Subcutaneous abdominal adipose tissue (tissue), 5 donors: ENCODE measurements around the gene TGM4.

ENCODE experiments used
- H3K27ac ChIP-seq: one replicate; pipeline ENCODE4 v1.7.0; 2013; ENCODE audit warnings: low read depth, mild to moderate bottlenecking, inconsistent platforms, low read length, moderate library complexity
- H3K27me3 ChIP-seq, 5 donors: one replicate each; pipeline ENCODE4 v1.7.0; 2013; ENCODE audit warnings: low read length in 5 of 5, inconsistent platforms in 1 of 5; ENCODE audit not compliant: control insufficient read depth in 5 of 5, insufficient read depth in 4 of 5
- H3K36me3 ChIP-seq, 5 donors: one replicate each; pipeline ENCODE4 v1.7.0; 2013; ENCODE audit warnings: low read length in 5 of 5; ENCODE audit not compliant: control insufficient read depth in 5 of 5, insufficient read depth in 5 of 5
- H3K4me1 ChIP-seq, 5 donors: one replicate each; pipeline ENCODE4 v1.7.0; 2013; ENCODE audit warnings: low read length in 5 of 5, mild to moderate bottlenecking in 3 of 5, moderate library complexity in 1 of 5; ENCODE audit not compliant: control insufficient read depth in 5 of 5, insufficient read depth in 5 of 5
- H3K4me3 ChIP-seq, 5 donors: one replicate each; pipeline ENCODE4 v1.7.0; 2013; ENCODE audit warnings: low read length in 5 of 5, low read depth in 1 of 5
- H3K9ac ChIP-seq, 5 donors: one replicate each; pipeline ENCODE4 v1.7.0; 2013; ENCODE audit warnings: low read length in 5 of 5, mild to moderate bottlenecking in 4 of 5, moderate library complexity in 3 of 5
- H3K9me3 ChIP-seq, 5 donors: one replicate each; pipeline ENCODE4 v1.7.0; 2013; ENCODE audit warnings: low read length in 5 of 5; ENCODE audit not compliant: control insufficient read depth in 5 of 5
- donor health status: healthy.
- donor health status: healthy.
- donor health status: healthy.
- donor health status: healthy.
- donor health status: healthy.

Gene TGM4

GRCh38 chr3:44909063-44909462, 34.7 kb downstream of the TGM4 start:
- no peaks in the 10 kb centered on the region for H3K9me3 ChIP-seq

GRCh38 chr3:44910693-44911092, 36.3 kb downstream of the TGM4 start:
- H3K36me3 ChIP-seq, result no peaks in the 10 kb centered on the region
- no peak overlapping the region for H3K4me3 ChIP-seq
- H3K27me3 ChIP-seq, result peaks cover 0 to 7% (median 3%) of the 10 kb centered on the region in 5 donors
- H3K27ac ChIP-seq, result no peak overlapping the region
- H3K9me3 ChIP-seq, result no peaks in the 10 kb centered on the region
- H3K9ac ChIP-seq, result no peak overlapping the region
- peaks cover 0 to 6% (median 2%) of the 10 kb centered on the region in 5 donors for H3K4me1 ChIP-seq

More at GRCh38 chr3:44909063-44909462, 34.7 kb downstream of the TGM4 start:
- H3K4me3 ChIP-seq, result no peak overlapping the region
- H3K27ac ChIP-seq, result no peak overlapping the region
- peaks cover 0 to 7% (median 5%) of the 10 kb centered on the region in 5 donors for H3K27me3 ChIP-seq
- H3K36me3 ChIP-seq, result no peaks in the 10 kb centered on the region
- no peak overlapping the region for H3K9ac ChIP-seq
- H3K4me1 ChIP-seq, result no peaks in the 10 kb centered on the region

DNA sequence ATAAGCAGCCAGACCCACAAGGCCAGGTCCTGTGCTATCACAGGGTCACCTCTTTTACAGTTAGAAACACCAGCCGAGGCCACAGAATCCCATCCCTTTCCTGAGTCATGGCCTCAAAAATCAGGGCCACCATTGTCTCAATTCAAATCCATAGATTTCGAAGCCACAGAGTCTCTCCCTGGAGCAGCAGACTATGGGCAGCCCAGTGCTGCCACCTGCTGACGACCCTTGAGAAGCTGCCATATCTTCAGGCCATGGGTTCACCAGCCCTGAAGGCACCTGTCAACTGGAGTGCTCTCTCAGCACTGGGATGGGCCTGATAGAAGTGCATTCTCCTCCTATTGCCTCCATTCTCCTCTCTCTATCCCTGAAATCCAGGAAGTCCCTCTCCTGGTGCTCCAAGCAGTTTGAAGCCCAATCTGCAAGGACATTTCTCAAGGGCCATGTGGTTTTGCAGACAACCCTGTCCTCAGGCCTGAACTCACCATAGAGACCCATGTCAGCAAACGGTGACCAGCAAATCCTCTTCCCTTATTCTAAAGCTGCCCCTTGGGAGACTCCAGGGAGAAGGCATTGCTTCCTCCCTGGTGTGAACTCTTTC, 39.6 kb downstream of the TGM4 start:
- Histone ChIP-seq H3K9ac (no peak overlapping the region), H3K27ac (no peak overlapping the region), H3K36me3 (peaks cover 0 to 23% (median 19%) of the 10 kb centered on the region in 5 donors), H3K27me3 (peaks cover 0 to 3% (median 0%) of the 10 kb centered on the region in 5 donors), H3K9me3 (no peaks in the 10 kb centered on the region), H3K4me3 (no peak overlapping the region), H3K4me1 (peaks cover 0 to 13% (median 9%) of the 10 kb centered on the region in 5 donors)

- H3K4me3 ChIP-seq, result no peak overlapping the region
- no peaks in the 10 kb centered on the region for H3K27me3 ChIP-seq
- no peak overlapping the region for H3K9ac ChIP-seq
- peaks cover 0 to 23% (median 19%) of the 10 kb centered on the region in 5 donors for H3K36me3 ChIP-seq
- no peaks in the 10 kb centered on the region for H3K9me3 ChIP-seq
- no peak overlapping the region for H3K27ac ChIP-seq
- peaks cover 0 to 13% (median 9%) of the 10 kb centered on the region in 5 donors for H3K4me1 ChIP-seq
These were observed 40.5 kb downstream of the TGM4 start for GRCh38 chr3:44914936-44915335.

- Histone ChIP-seq H3K4me3 (no peak overlapping the region), H3K27me3 (no peaks in the 10 kb centered on the region), H3K4me1 (peaks cover 0 to 17% (median 9%) of the 10 kb centered on the region in 5 donors), H3K36me3 (peaks cover 0 to 30% (median 24%) of the 10 kb centered on the region in 5 donors), H3K27ac (no peak overlapping the region), H3K9me3 (no peaks in the 10 kb centered on the region), H3K9ac (peak overlapping the region in 1 of 5 donors; percentile 31)
These were observed 41.5 kb downstream of the TGM4 start for GRCh38 chr3:44915702-44916438.

DNA sequence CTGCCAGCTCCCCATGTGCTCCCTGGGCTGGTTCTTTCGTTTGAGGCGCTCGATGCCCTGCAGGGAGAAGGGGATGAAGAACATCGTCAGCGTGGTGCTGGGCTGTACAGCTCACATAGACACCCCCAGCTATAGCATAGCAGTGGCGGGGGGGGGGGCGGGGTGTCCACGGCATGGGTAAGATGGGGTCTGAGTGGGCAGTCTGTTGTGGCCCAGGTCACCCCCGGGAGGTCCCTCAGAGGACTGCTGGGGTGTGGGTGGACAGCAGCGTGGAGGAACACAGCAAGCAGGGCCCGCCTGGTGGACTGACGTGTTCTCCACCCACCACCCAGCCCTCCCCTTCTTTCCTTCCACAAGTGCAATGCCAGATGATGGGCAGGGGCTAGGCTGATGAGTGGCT, 43.7 kb downstream of the TGM4 start:
- Histone ChIP-seq H3K36me3 (peaks cover 3 to 50% (median 39%) of the 10 kb centered on the region in 5 donors), H3K4me1 (peaks cover 0 to 17% (median 9%) of the 10 kb centered on the region in 5 donors), H3K9me3 (no peaks in the 10 kb centered on the region), H3K27me3 (no peaks in the 10 kb centered on the region), H3K4me3 (no peak overlapping the region), H3K27ac (no peak overlapping the region), H3K9ac (no peak overlapping the region)

- Histone ChIP-seq H3K27ac (no peak overlapping the region), H3K36me3 (peaks cover 3 to 52% (median 40%) of the 10 kb centered on the region in 5 donors), H3K27me3 (no peaks in the 10 kb centered on the region), H3K4me3 (no peak overlapping the region), H3K9me3 (no peaks in the 10 kb centered on the region), H3K4me1 (peaks cover 0 to 17% (median 9%) of the 10 kb centered on the region in 5 donors), H3K9ac (no peak overlapping the region)
These were observed 44.2 kb downstream of the TGM4 start for GRCh38 chr3:44918581-44918980.

GRCh38 chr3:44920081-44920480, 45.7 kb downstream of the TGM4 start:
- Histone ChIP-seq H3K9me3 (no peaks in the 10 kb centered on the region), H3K9ac (no peak overlapping the region), H3K27me3 (no peaks in the 10 kb centered on the region), H3K4me3 (no peak overlapping the region), H3K36me3 (peaks cover 3 to 59% (median 43%) of the 10 kb centered on the region in 5 donors), H3K4me1 (peaks cover 0 to 23% (median 12%) of the 10 kb centered on the region in 5 donors), H3K27ac (no peak overlapping the region)

DNA sequence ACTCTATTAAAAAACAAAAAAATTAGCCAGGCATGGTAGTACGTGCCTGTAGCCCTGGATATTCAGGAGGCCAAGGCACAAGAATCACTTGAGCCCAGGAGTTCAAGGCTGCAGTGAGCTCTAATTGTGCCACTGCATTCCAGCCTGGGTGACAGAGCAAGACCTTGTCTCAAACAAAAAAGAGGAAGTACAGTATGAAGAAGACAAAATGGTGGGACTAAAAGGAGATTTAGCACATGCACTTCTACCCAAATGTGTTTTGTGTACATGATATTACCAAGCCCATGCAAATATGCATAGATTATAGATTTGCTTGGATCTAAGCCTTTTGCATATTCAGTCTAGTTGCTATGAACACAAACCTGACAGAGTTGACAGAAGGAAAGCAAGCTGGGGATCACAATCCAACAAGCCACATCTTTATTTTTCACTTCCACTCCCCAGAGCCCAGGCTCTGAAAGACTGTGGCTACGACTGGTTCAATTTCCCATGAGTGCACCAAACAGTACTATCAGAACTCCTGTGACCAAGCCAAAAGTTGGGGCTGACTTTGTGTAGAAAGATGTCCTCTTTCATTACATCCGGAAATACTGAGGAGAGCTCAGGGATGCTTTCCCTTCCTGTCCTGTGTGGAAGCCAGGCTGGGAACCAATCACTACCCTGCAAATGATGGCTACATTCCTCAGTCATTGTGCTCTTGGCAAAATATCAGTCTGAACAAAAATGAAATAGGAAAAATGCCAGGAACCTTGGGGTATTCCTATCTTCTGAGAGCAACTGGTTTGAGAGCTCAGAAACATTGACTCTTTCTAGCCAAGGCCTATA, 49.4 kb downstream of the TGM4 start:
- Histone ChIP-seq H3K4me3 (no peak overlapping the region), H3K4me1 (peaks cover 0 to 11% (median 5%) of the 10 kb centered on the region in 5 donors), H3K27me3 (no peaks in the 10 kb centered on the region), H3K36me3 (peaks cover 3 to 74% (median 57%) of the 10 kb centered on the region in 5 donors), H3K9me3 (no peaks in the 10 kb centered on the region), H3K27ac (no peak overlapping the region), H3K9ac (no peak overlapping the region)
